OCI-LY1 (cell line): Measurements from ENCODE around the gene MTLN.

Experiments
- EZH2 ChIP-seq: fragments of 200-600 bp; sonication (generic), shearing (Covaris generic); IDR thresholded peaks from 2 replicates; pipeline ENCODE4 v1.8.0; 2017; ENCODE audit warnings: borderline replicate concordance, mixed run types, mild to moderate bottlenecking, antibody characterized with exemption, low read length, moderate library complexity, mixed read lengths
- TF ChIP-seq, protein P1 (sequence below): fragments of 200-600 bp; sonication (generic), shearing (Covaris generic); IDR thresholded peaks from 2 replicates; pipeline ENCODE4 v1.5.1; 2017; ENCODE audit warnings: mild to moderate bottlenecking, antibody characterized with exemption, low read length, moderate library complexity, mixed read lengths

- TF ChIP-seq, protein P1, sequence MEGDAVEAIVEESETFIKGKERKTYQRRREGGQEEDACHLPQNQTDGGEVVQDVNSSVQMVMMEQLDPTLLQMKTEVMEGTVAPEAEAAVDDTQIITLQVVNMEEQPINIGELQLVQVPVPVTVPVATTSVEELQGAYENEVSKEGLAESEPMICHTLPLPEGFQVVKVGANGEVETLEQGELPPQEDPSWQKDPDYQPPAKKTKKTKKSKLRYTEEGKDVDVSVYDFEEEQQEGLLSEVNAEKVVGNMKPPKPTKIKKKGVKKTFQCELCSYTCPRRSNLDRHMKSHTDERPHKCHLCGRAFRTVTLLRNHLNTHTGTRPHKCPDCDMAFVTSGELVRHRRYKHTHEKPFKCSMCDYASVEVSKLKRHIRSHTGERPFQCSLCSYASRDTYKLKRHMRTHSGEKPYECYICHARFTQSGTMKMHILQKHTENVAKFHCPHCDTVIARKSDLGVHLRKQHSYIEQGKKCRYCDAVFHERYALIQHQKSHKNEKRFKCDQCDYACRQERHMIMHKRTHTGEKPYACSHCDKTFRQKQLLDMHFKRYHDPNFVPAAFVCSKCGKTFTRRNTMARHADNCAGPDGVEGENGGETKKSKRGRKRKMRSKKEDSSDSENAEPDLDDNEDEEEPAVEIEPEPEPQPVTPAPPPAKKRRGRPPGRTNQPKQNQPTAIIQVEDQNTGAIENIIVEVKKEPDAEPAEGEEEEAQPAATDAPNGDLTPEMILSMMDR, result no peak
- no peak for TF ChIP-seq EZH2
These were observed 32.3 kb downstream of the MTLN start for GRCh38 chr2:110180036-110180435.
